CD4-positive, alpha-beta T cell treated with Interferon gamma for 1 hour (primary cell): ENCODE measurements around the gene TBC1D5.
"Not testable (repeated sequence)": the region's sequence is repeated elsewhere in the genome, so short reads cannot be mapped to it uniquely, and the experiment has no call there.

Source experiments
- DNase-seq: peaks from one replicate; pipeline ENCODE4 v3.0.0-alpha.2; 2020

Gene TBC1D5

GRCh38 chr3:17394541-17395155, 347.8 kb downstream of the TBC1D5 start:
- DNase-seq, result no peak

GRCh38 chr3:17392516-17392915, 349.9 kb downstream of the TBC1D5 start:
- DNase-seq, result not testable (repeated sequence)

GRCh38 chr3:17390785-17391184, 351.6 kb downstream of the TBC1D5 start:
- no peak for DNase-seq

- DNase-seq, result no peak
Measured at GRCh38 chr3:17387108-17387507, 355.3 kb downstream of the TBC1D5 start.

- no peak for DNase-seq
Measured at GRCh38 chr3:17386432-17386831, 356.0 kb downstream of the TBC1D5 start.

GRCh38 chr3:17384567-17385296, 357.7 kb downstream of the TBC1D5 start:
- no peak for DNase-seq

- no peak for DNase-seq
Measured at GRCh38 chr3:17373304-17373703, 369.1 kb downstream of the TBC1D5 start.

- no peak for DNase-seq
Measured at GRCh38 chr3:17372362-17373210, 369.8 kb downstream of the TBC1D5 start.

- DNase-seq, result no peak
Measured at GRCh38 chr3:17369973-17370372, 372.5 kb downstream of the TBC1D5 start.

- no peak for DNase-seq
Measured at GRCh38 chr3:17367171-17367570, 375.3 kb downstream of the TBC1D5 start.

- DNase-seq, result no peak
Measured at GRCh38 chr3:17360991-17361390, 381.4 kb downstream of the TBC1D5 start.

- no peak for DNase-seq
Measured at GRCh38 chr3:17359911-17360310, 382.5 kb downstream of the TBC1D5 start.

- no peak for DNase-seq
Measured at GRCh38 chr3:17357035-17357710, 385.3 kb downstream of the TBC1D5 start.

GRCh38 chr3:17356585-17356984, 385.8 kb downstream of the TBC1D5 start:
- DNase-seq, result no peak

- DNase-seq, result no peak
Measured at GRCh38 chr3:17355591-17355990, 386.8 kb downstream of the TBC1D5 start.

GRCh38 chr3:17354341-17354740, 388.1 kb downstream of the TBC1D5 start:
- no peak for DNase-seq

- DNase-seq, result no peak
Measured at GRCh38 chr3:17352620-17353019, 389.8 kb downstream of the TBC1D5 start.

GRCh38 chr3:17351193-17351592, 391.2 kb downstream of the TBC1D5 start:
- not testable (repeated sequence) for DNase-seq

GRCh38 chr3:17349093-17349492, 393.3 kb downstream of the TBC1D5 start:
- no peak for DNase-seq

GRCh38 chr3:17342119-17342518, 400.3 kb downstream of the TBC1D5 start:
- DNase-seq, result no peak

- DNase-seq, result no peak
Measured at GRCh38 chr3:17340693-17341092, 401.7 kb downstream of the TBC1D5 start.

- no peak for DNase-seq
Measured at GRCh38 chr3:17340261-17340660, 402.2 kb downstream of the TBC1D5 start.

GRCh38 chr3:17339132-17339575, 403.3 kb downstream of the TBC1D5 start:
- no peak for DNase-seq
